ENCODE results near the gene OTOL1. TPM values are rescaled to one million over a fixed set of nuclear protein-coding genes. Genes with fewer than 3 reads are reported as not detected.

Gene OTOL1
- total RNA-seq, 1 donor from 2014 or later = 1.2 TPM

DNA sequence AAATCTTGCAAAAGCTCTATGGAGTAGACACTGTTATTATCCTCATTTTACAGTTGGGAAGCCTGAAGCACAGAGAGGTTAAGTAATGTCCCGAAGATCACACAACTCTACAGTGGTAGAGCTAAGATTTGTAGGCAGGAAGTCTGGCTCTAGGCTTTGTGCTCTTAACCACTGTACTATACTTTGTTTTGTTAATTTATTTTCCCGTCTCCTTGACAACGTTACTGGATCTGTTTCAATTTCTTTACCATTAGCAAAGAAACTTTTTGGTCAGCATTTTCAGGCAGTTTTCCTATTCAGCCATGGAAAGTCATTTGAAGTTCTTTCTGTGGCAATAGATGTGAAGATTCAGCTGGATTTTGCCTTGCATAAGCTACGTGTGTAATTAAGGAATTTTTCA is 51.7 kb downstream of the OTOL1 start:
- H3K4me1 Mint-ChIP-seq (ENCODE audit: unreplicated experiment) = peaks cover 8% of the 10 kb centered on the region
- no peaks in the 10 kb centered on the region for H3K9me3 Mint-ChIP-seq
- H3K27me3 Mint-ChIP-seq = peaks cover 13% of the 10 kb centered on the region
- no peak overlapping the region for H3K27ac Mint-ChIP-seq
- no peak overlapping the region for H3K4me3 Mint-ChIP-seq
- H3K36me3 Mint-ChIP-seq = no peaks in the 10 kb centered on the region
- TF ChIP-seq CTCF (conservative IDR thresholded peaks at IDR 0.05) = no peak
- no peak for DNase-seq (ENCODE audit: extremely low spot score, unreplicated experiment)

- Mint-ChIP-seq H3K27ac (no peak overlapping the region), H3K9me3 (no peaks in the 10 kb centered on the region), H3K4me1 (ENCODE audit: unreplicated experiment) (peaks cover 8% of the 10 kb centered on the region), H3K4me3 (no peak overlapping the region), H3K27me3 (peaks cover 18% of the 10 kb centered on the region), H3K36me3 (no peaks in the 10 kb centered on the region)
- DNase-seq (ENCODE audit: extremely low spot score, unreplicated experiment) = no peak
- TF ChIP-seq CTCF (conservative IDR thresholded peaks at IDR 0.05) = no peak
Observed at GRCh38 chr3:161549261-161549660, 52.7 kb downstream of the OTOL1 start.

DNA sequence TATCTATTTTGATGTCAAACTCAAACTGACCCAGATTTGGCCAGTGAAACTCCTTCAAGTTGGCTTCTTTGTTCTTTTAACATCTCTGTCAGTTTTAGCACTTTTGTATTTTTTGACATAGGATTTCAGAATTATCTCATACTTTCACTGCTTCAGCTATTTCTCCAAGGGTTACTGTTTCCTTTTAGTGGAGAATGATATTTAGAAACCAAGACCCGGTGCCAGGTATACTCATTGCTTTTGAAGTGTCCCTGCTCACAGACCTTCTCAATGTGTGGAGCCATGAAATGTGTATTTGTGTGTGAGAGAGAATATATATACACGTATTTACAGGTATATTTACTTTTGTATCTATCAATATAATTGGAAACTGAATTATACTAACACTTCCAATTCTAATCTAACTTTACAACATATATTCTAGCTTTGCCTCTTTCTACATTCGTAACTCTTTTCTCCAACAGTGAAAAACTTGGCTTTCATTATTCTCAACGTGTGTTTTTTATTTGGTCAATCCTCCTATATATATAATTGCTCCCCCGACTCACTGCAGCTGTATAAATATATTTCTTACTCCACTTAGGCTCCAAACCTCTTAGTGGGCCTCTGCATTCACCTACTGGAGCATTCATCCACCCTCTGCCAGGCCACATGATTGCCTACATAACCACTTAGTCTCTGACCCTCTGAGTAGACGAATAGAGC is 54.0 kb downstream of the OTOL1 start:
- Mint-ChIP-seq H3K4me3 (no peak overlapping the region), H3K4me1 (ENCODE audit: unreplicated experiment) (peaks cover 8% of the 10 kb centered on the region), H3K9me3 (no peaks in the 10 kb centered on the region), H3K27me3 (peaks cover 30% of the 10 kb centered on the region), H3K36me3 (no peaks in the 10 kb centered on the region), H3K27ac (no peak overlapping the region)
- no peak for TF ChIP-seq CTCF (conservative IDR thresholded peaks at IDR 0.05)
- no peak for DNase-seq (ENCODE audit: extremely low spot score, unreplicated experiment)

DNA sequence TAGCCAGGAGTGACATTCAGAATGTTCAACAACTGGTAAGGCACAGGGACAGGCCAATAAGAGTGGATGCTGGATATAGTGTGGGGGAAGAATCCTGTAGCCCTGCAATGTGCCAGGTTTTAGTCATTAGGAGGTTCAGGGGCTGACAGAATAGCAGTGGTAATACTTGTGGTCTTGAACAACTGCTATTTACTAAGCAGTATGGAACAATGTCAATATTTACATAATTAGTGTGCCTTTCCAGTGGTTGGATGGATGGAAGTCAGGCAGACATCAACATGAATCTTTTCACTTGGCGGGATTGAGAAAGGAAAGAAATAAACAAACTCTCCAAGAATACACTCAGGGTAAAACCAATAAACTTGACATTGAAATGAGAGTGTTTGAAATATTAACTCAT is 55.1 kb downstream of the OTOL1 start:
- H3K4me1 Mint-ChIP-seq (ENCODE audit: unreplicated experiment) = peaks cover 16% of the 10 kb centered on the region

DNA sequence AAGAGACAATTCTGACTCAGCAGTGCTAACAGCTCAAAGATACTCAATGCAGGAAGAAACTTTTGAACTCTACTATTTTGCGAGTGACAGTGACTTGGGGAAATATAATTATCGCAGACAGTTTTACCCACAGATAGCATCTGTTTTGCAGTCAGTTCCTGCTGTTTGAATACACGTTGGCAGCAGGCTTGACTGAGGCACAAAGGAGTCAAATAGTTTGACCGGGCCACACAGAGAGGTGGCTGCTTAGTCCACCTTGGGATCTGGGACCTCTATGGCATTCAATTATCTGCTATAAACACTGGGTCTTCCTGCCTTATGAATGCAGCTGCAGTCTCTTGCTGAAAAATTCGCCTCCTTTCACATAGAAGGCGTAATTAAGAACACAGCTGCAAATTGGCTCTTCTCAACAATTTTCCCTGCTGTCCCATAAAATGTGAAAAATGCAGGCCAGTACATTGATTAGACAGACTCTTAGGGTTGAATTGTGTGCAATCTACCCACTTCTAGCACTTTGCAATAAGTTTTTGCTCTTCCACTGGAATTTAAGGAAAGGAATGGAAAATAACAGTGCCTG is 56.5 kb downstream of the OTOL1 start:
- Mint-ChIP-seq H3K27me3 (peaks cover 46% of the 10 kb centered on the region), H3K4me1 (ENCODE audit: unreplicated experiment) (peaks cover 23% of the 10 kb centered on the region), H3K4me3 (no peak overlapping the region), H3K9me3 (no peaks in the 10 kb centered on the region), H3K27ac (no peak overlapping the region), H3K36me3 (no peaks in the 10 kb centered on the region)
- DNase-seq (ENCODE audit: extremely low spot score, unreplicated experiment) = no peak
- no peak for TF ChIP-seq CTCF (conservative IDR thresholded peaks at IDR 0.05)

More for the DNA sequence above, 55.1 kb downstream of the OTOL1 start:
- Mint-ChIP-seq H3K4me3 (no peak overlapping the region), H3K9me3 (no peaks in the 10 kb centered on the region), H3K27me3 (peaks cover 37% of the 10 kb centered on the region), H3K27ac (no peak overlapping the region), H3K36me3 (no peaks in the 10 kb centered on the region)
- TF ChIP-seq CTCF (conservative IDR thresholded peaks at IDR 0.05) = no peak
- DNase-seq (ENCODE audit: extremely low spot score, unreplicated experiment) = no peak

Other genes starting within 250 kb of the OTOL1 start
- 28.8 and 69.1 TPM in 2 replicates for gene SPTSSB, start 125.3 kb upstream of the OTOL1 start, total RNA-seq (ENCODE audit: low replicate concordance)